DND-41 (cell line): ENCODE measurements around the gene TCF4.

Source experiments
- EZH2 ChIP-seq: IDR thresholded peaks from 3 replicates; pipeline ENCODE4 v1.6.1; 2012; ENCODE audit warnings: borderline replicate concordance, low read depth, mild to moderate bottlenecking, moderate library complexity, low read length, inconsistent platforms; ENCODE audit not compliant: severe bottlenecking
- TF ChIP-seq, protein P1 (sequence below): IDR thresholded peaks from 2 replicates; pipeline ENCODE4 v1.5.1; 2012; ENCODE audit warnings: borderline replicate concordance, low read length, moderate library complexity, mild to moderate bottlenecking; ENCODE audit not compliant: poor library complexity, severe bottlenecking; ENCODE audit errors: extremely low read depth

DNA sequence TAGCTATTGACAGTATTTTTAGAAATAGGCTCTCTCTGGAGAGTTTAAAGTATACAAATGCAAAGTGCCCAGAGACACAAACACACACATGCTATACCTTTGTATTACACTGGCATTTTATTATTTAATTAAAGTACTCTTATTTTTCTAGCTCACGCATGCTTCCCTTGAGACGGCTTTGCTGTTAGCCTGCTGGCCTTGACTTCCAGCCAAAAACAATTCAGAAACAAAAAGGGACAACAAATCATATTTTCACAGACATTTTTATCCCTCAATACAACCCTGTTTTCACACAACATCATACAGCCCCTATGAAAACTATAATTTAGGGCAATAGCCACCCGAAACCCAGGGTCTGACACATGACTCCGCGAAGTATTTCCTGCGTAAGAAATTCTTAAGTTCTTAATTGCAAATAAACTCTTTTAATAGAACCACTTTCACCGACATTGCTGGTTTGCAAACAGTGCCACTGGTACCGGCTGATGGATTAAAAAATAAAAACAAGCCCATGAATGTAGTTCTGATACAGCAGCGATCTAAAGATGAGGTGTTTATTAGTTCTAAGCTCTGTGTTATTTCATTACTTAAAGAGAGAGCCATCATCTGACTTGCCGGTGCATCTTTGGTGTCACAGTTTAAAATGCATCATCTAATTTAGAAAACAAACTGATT lies 185.1 kb downstream of the TCF4 start:
- TF ChIP-seq EZH2, result no peak
- TF ChIP-seq, protein P1, sequence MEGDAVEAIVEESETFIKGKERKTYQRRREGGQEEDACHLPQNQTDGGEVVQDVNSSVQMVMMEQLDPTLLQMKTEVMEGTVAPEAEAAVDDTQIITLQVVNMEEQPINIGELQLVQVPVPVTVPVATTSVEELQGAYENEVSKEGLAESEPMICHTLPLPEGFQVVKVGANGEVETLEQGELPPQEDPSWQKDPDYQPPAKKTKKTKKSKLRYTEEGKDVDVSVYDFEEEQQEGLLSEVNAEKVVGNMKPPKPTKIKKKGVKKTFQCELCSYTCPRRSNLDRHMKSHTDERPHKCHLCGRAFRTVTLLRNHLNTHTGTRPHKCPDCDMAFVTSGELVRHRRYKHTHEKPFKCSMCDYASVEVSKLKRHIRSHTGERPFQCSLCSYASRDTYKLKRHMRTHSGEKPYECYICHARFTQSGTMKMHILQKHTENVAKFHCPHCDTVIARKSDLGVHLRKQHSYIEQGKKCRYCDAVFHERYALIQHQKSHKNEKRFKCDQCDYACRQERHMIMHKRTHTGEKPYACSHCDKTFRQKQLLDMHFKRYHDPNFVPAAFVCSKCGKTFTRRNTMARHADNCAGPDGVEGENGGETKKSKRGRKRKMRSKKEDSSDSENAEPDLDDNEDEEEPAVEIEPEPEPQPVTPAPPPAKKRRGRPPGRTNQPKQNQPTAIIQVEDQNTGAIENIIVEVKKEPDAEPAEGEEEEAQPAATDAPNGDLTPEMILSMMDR, result no peak
